H9 (cell line): ENCODE measurements around the gene PTCSC3. TPM values are rescaled to one million over a fixed set of nuclear protein-coding genes. Genes with fewer than 3 reads are reported as not detected.

Experiments
- DNase-seq: peaks from one replicate; pipeline ENCODE4 v3.0.0-alpha.2; 2017
- H2AFZ ChIP-seq: one replicate; pipeline ENCODE4 v1.6.1; 2013; ENCODE audit warnings: mild to moderate bottlenecking, low read length, control low read depth, moderate library complexity
- H2AK5ac ChIP-seq: 2 replicates; pipeline ENCODE4 v1.6.1; 2013; ENCODE audit warnings: low read length, control low read depth, mixed read lengths; ENCODE audit not compliant: insufficient read length
- H2BK120ac ChIP-seq: one replicate; pipeline ENCODE4 v1.6.1; 2013; ENCODE audit warnings: low read depth, mild to moderate bottlenecking, low read length, control low read depth, inconsistent platforms; ENCODE audit not compliant: poor library complexity, severe bottlenecking
- H2BK12ac ChIP-seq: 2 replicates; pipeline ENCODE4 v1.6.1; 2013; ENCODE audit warnings: low read length, control low read depth, mixed read lengths, low read depth; ENCODE audit not compliant: insufficient read length
- H2BK15ac ChIP-seq: 2 replicates; pipeline ENCODE4 v1.6.1; 2013; ENCODE audit warnings: low read depth, low read length, control low read depth
- H2BK20ac ChIP-seq: one replicate; pipeline ENCODE4 v1.6.1; 2013; ENCODE audit warnings: low read depth, mild to moderate bottlenecking, low read length, control low read depth, inconsistent platforms; ENCODE audit not compliant: poor library complexity, severe bottlenecking
- H2BK5ac ChIP-seq: 2 replicates; pipeline ENCODE4 v1.6.1; 2013; ENCODE audit warnings: low read length, control low read depth, mixed read lengths; ENCODE audit not compliant: insufficient read length
- H3K14ac ChIP-seq: 2 replicates; pipeline ENCODE4 v1.6.1; 2013; ENCODE audit warnings: low read length, control low read depth; ENCODE audit not compliant: insufficient read depth
- H3K18ac ChIP-seq: 2 replicates; pipeline ENCODE4 v1.6.1; 2013; ENCODE audit warnings: low read depth, mild to moderate bottlenecking, mixed read lengths, low read length, control low read depth; ENCODE audit not compliant: insufficient read length
- H3K23ac ChIP-seq: 2 replicates; pipeline ENCODE4 v1.6.1; 2013; ENCODE audit warnings: low read length, control low read depth, mixed read lengths, low read depth; ENCODE audit not compliant: insufficient read length
- H3K23me2 ChIP-seq: 2 replicates; pipeline ENCODE4 v1.6.1; 2013; ENCODE audit warnings: low read depth, mild to moderate bottlenecking, mixed read lengths, low read length, control low read depth; ENCODE audit not compliant: insufficient read length, poor library complexity, severe bottlenecking
- H3K27ac ChIP-seq: 2 replicates; pipeline ENCODE4 v1.5.1; 2013; ENCODE audit warnings: low read length, control low read depth, mixed read lengths, low read depth; ENCODE audit not compliant: insufficient read length
- H3K27me3 ChIP-seq: 2 replicates; pipeline ENCODE4 v1.6.1; 2013; ENCODE audit warnings: low read length, control low read depth, inconsistent platforms; ENCODE audit not compliant: insufficient read depth
- H3K4ac ChIP-seq: 2 replicates; pipeline ENCODE4 v1.6.1; 2013; ENCODE audit warnings: low read depth, mild to moderate bottlenecking, control low read depth, inconsistent platforms, low read length, moderate library complexity
- H3K4me1 ChIP-seq: 2 replicates; pipeline ENCODE4 v1.6.1; 2013; ENCODE audit warnings: low read length, control low read depth, inconsistent platforms; ENCODE audit not compliant: insufficient read depth
- H3K4me2 ChIP-seq: 2 replicates; pipeline ENCODE4 v1.6.1; 2013; ENCODE audit warnings: low read length, control low read depth, mixed read lengths; ENCODE audit not compliant: insufficient read length, insufficient read depth
- H3K56ac ChIP-seq: 2 replicates; pipeline ENCODE4 v1.6.1; 2013; ENCODE audit warnings: low read depth, mild to moderate bottlenecking, mixed read lengths, low read length, control low read depth; ENCODE audit not compliant: insufficient read length
- H3K79me1 ChIP-seq: 2 replicates; pipeline ENCODE4 v1.6.1; 2013; ENCODE audit warnings: low read depth, mild to moderate bottlenecking, moderate library complexity, low read length, control low read depth, inconsistent platforms; ENCODE audit not compliant: insufficient read depth, poor library complexity, severe bottlenecking
- H3K79me2 ChIP-seq: 2 replicates; pipeline ENCODE4 v1.6.1; 2013; ENCODE audit warnings: low read length, control low read depth, inconsistent platforms; ENCODE audit not compliant: insufficient read depth
- H3K9ac ChIP-seq: 2 replicates; pipeline ENCODE4 v1.6.1; 2013; ENCODE audit warnings: low read length, control low read depth, mixed read lengths; ENCODE audit not compliant: insufficient read length; ENCODE audit errors: extremely low read depth
- H3K9me3 ChIP-seq: one replicate; pipeline ENCODE4 v1.6.1; 2013; ENCODE audit warnings: low read depth, low read length, inconsistent platforms; ENCODE audit not compliant: control insufficient read depth
- H3T11ph ChIP-seq: one replicate; pipeline ENCODE4 v1.6.1; 2013; ENCODE audit warnings: mild to moderate bottlenecking, low read length, control low read depth, inconsistent platforms
- H4K20me1 ChIP-seq: one replicate; pipeline ENCODE4 v1.6.1; 2013; ENCODE audit not compliant: control insufficient read depth, insufficient read length, insufficient read depth
- H4K5ac ChIP-seq: 2 replicates; pipeline ENCODE4 v1.6.1; 2013; ENCODE audit warnings: low read depth, mild to moderate bottlenecking, mixed read lengths, low read length, control low read depth; ENCODE audit not compliant: insufficient read length
- H4K8ac ChIP-seq: replicated peaks from 2 replicates; pipeline ENCODE4 v1.6.1; 2013; ENCODE audit warnings: low read length, control low read depth, mixed read lengths, low read depth; ENCODE audit not compliant: insufficient read length
- H4K91ac ChIP-seq: 2 replicates; pipeline ENCODE4 v1.6.1; 2013; ENCODE audit warnings: low read depth, mild to moderate bottlenecking, moderate library complexity, mixed read lengths, low read length, control low read depth; ENCODE audit not compliant: insufficient read length
- H3K27ac Mint-ChIP-seq, 3 experiments: 2 replicates in 2 of 3; 3 replicates in 1 of 3; pipeline ENCODE4 v1.8.0; 2020 to 2021; ENCODE audit warnings: mixed read lengths in 3 of 3, mild to moderate bottlenecking in 1 of 3, moderate library complexity in 1 of 3
- H3K27me3 Mint-ChIP-seq: 2 replicates; pipeline ENCODE4 v1.8.0; 2021; ENCODE audit warnings: low read depth, mild to moderate bottlenecking, moderate library complexity, mixed read lengths
- H3K36me3 Mint-ChIP-seq, 3 experiments: 2 replicates in 2 of 3; 3 replicates in 1 of 3; pipeline ENCODE4 v1.8.0; 2020 to 2021; ENCODE audit warnings: low read depth in 3 of 3, mixed read lengths in 3 of 3; ENCODE audit not compliant: insufficient read depth in 1 of 3
- H3K4me1 Mint-ChIP-seq, 2 experiments: 2 replicates each; pipeline ENCODE4 v1.8.0; 2020; ENCODE audit warnings: mixed read lengths in 2 of 2
- H3K4me3 Mint-ChIP-seq, 2 experiments: 2 replicates in 1 of 2; 3 replicates in 1 of 2; pipeline ENCODE4 v1.8.0; 2020 to 2021; ENCODE audit warnings: mild to moderate bottlenecking in 2 of 2, mixed read lengths in 2 of 2, moderate library complexity in 1 of 2
- H3K9me3 Mint-ChIP-seq, 2 experiments: 2 replicates in 1 of 2; 3 replicates in 1 of 2; pipeline ENCODE4 v1.8.0; 2020; ENCODE audit warnings: mild to moderate bottlenecking in 2 of 2, mixed read lengths in 2 of 2, moderate library complexity in 1 of 2
- CTCF ChIP-seq: fragments of 200-600 bp; sonication (generic); conservative IDR thresholded peaks from 3 replicates; pipeline ENCODE4 v1.8.0; 2021; ENCODE audit warnings: antibody characterized with exemption, mild to moderate bottlenecking
- WGBS: extraction: QIAGEN DNeasy Blood & Tissue Kit; methylation state at CpG from one replicate; pipeline ENCODE4 v1.1.7; 2013; ENCODE audit warnings: missing lambda C conversion rate, low lambda C conversion rate, mixed read lengths; ENCODE audit not compliant: insufficient read length; ENCODE audit errors: extremely low coverage; 5-methylcytosine and 5-hydroxymethylcytosine counted together
- total RNA-seq: library from RNA; stranded (reverse); gene quantifications from 2 replicates; pipeline ENCODE4 v1.2.1, GENCODE V29; 2021

The PTCSC3 gene
- total RNA-seq, 1 experiment from 2014 or later = not detected

DNA sequence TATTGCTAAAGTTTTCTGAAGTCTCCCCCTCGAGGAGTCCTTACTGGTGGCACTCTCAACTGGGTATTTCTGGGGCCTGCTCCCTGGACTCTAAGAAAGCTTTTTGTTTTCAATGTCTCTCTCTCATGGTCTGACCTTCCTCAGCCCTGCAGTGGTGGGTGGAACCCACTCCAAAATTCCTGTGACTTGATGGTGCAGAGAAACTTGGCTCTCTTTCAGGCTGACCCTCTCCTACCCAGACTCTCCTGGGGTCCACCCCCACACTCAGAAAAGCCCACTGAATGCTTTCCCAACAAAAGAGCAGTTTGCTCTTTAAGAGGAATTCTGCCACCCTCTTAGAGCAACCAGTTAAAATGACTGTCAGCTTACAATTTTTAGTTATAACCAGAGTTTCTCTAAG is 967 bp upstream of the PTCSC3 start:
- no peak overlapping the region for H2BK12ac ChIP-seq
- no peak overlapping the region for H3K4me3 Mint-ChIP-seq
- no peaks in the 10 kb centered on the region for H3K4me1 Mint-ChIP-seq

More for the DNA sequence above, 967 bp upstream of the PTCSC3 start:
- Mint-ChIP-seq H3K27me3 (no peaks in the 10 kb centered on the region; the same call in none of the 2 replicates), H3K9me3 (no peaks in the 10 kb centered on the region; a peak in 1 of 5 replicates), H3K36me3 (no peaks in the 10 kb centered on the region), H3K27ac (no peak overlapping the region; a peak in 1 of 7 replicates)
- Histone ChIP-seq H4K91ac (no peak overlapping the region), H3K4ac (no peak overlapping the region), H4K5ac (no peak overlapping the region), H3K14ac (no peak overlapping the region), H3T11ph (no peak overlapping the region), H2BK20ac (no peak overlapping the region), H4K20me1 (no peaks in the 10 kb centered on the region), H3K56ac (no peak overlapping the region), H3K79me1 (no peaks in the 10 kb centered on the region), H2BK120ac (no peak overlapping the region), H2AFZ (no peak overlapping the region), H3K79me2 (no peaks in the 10 kb centered on the region), H3K27me3 (no peaks in the 10 kb centered on the region), H3K23me2 (no peaks in the 10 kb centered on the region), H3K18ac (no peak overlapping the region), H3K4me2 (no peak overlapping the region), H3K4me1 (no peaks in the 10 kb centered on the region), H3K27ac (no peak overlapping the region), H3K9ac (no peak overlapping the region), H2BK15ac (no peak overlapping the region), H4K8ac (no peak overlapping the region), H3K9me3 (no peaks in the 10 kb centered on the region), H3K23ac (no peak overlapping the region), H2BK5ac (no peak overlapping the region), H2AK5ac (no peak overlapping the region)
- TF ChIP-seq CTCF = no peak
- DNase-seq = no peak
- WGBS = no CpG with 5 or more reads among the region's 1 CpG
